ENCODE results near the gene TDRD9.

The TDRD9 gene

GRCh38 chr14:104049576-104050240 lies 121.5 kb downstream of the TDRD9 start:
- H3K14ac ChIP-seq (ENCODE audit: low read length): no peak overlapping the region
- no peak overlapping the region for H3K27ac ChIP-seq (ENCODE audit: low read depth, low read length)
- no peak overlapping the region for H3K4me3 ChIP-seq (ENCODE audit: low read depth, low read length)
- no peak overlapping the region for H4K12ac ChIP-seq (ENCODE audit: low read depth, low read length)
- no peak overlapping the region for H2AFZ ChIP-seq (ENCODE audit: insufficient read depth, low read length, poor library complexity)
- DNase-seq: no peak
- peaks cover 2% of the 10 kb centered on the region for H3K9me3 ChIP-seq (ENCODE audit: insufficient read depth, low read depth, low read length)
- no peaks in the 10 kb centered on the region for H3K79me1 ChIP-seq (ENCODE audit: low read length)
- no peak overlapping the region for H2BK120ac ChIP-seq (ENCODE audit: insufficient read depth, low read length, poor library complexity)
- WGBS (ENCODE audit: extremely low coverage, insufficient coverage, insufficient read length): no CpG with 5 or more reads among the region's 9 CpGs
- peaks cover 0 to 3% of the 10 kb centered on the region in 2 experiments for H3K4me1 ChIP-seq (ENCODE audit: control insufficient read depth in 1 of 2, insufficient read depth in 2 of 2, low read length in 2 of 2)
- H3K18ac ChIP-seq (ENCODE audit: low read length): no peak overlapping the region
- no peak overlapping the region for H3K4ac ChIP-seq (ENCODE audit: low read depth, low read length)
- H3K9ac ChIP-seq (ENCODE audit: low read length): no peak overlapping the region
- H3K79me2 ChIP-seq (ENCODE audit: control insufficient read depth, insufficient read depth, low read length, poor library complexity): no peaks in the 10 kb centered on the region
- H2BK12ac ChIP-seq (ENCODE audit: low read length): no peak overlapping the region
- no peak overlapping the region for H2AK5ac ChIP-seq (ENCODE audit: low read length)
- no peaks in the 10 kb centered on the region for H3K27me3 ChIP-seq (ENCODE audit: insufficient read depth, low read length)
- no peak overlapping the region for H2BK5ac ChIP-seq (ENCODE audit: low read depth, low read length, poor library complexity)
- H4K8ac ChIP-seq (ENCODE audit: low read depth, low read length): no peak overlapping the region
- H4K91ac ChIP-seq (ENCODE audit: low read depth, low read length): no peak overlapping the region
- H3K36me3 ChIP-seq (ENCODE audit: control insufficient read depth in 1 of 2, insufficient read depth in 2 of 2, low read length in 2 of 2): no peaks in the 10 kb centered on the region
- H3K4me2 ChIP-seq (ENCODE audit: low read length): no peak overlapping the region
- H3K23ac ChIP-seq (ENCODE audit: low read length): no peak overlapping the region

GRCh38 chr14:104051092-104051813 lies 123.0 kb downstream of the TDRD9 start:
- no peak overlapping the region for H4K91ac ChIP-seq (ENCODE audit: low read depth, low read length)

GRCh38 chr14:104054222-104054905 lies 126.1 kb downstream of the TDRD9 start:
- no peaks in the 10 kb centered on the region for H3K27me3 ChIP-seq (ENCODE audit: insufficient read depth, low read length)
- no peak overlapping the region for H3K4me2 ChIP-seq (ENCODE audit: low read length)
- no peak overlapping the region for H3K4ac ChIP-seq (ENCODE audit: low read depth, low read length)
- H3K23ac ChIP-seq (ENCODE audit: low read length): no peak overlapping the region
- DNase-seq: no peak
- no peak overlapping the region for H2BK12ac ChIP-seq (ENCODE audit: low read length)
- H4K8ac ChIP-seq (ENCODE audit: low read depth, low read length): no peak overlapping the region
- H4K12ac ChIP-seq (ENCODE audit: low read depth, low read length): no peak overlapping the region
- no peak overlapping the region for H2BK5ac ChIP-seq (ENCODE audit: low read depth, low read length, poor library complexity)
- WGBS (ENCODE audit: extremely low coverage, insufficient coverage, insufficient read length): no CpG with 5 or more reads among the region's 16 CpGs
- no peaks in the 10 kb centered on the region for H3K79me1 ChIP-seq (ENCODE audit: low read length)
- H2AFZ ChIP-seq (ENCODE audit: insufficient read depth, low read length, poor library complexity): no peak overlapping the region
- no peak overlapping the region for H2BK120ac ChIP-seq (ENCODE audit: insufficient read depth, low read length, poor library complexity)
- no peak overlapping the region for H4K91ac ChIP-seq (ENCODE audit: low read depth, low read length)
- peaks cover 0 to 3% of the 10 kb centered on the region in 2 experiments for H3K4me1 ChIP-seq (ENCODE audit: control insufficient read depth in 1 of 2, insufficient read depth in 2 of 2, low read length in 2 of 2)
- no peak overlapping the region for H2AK5ac ChIP-seq (ENCODE audit: low read length)
- H3K4me3 ChIP-seq (ENCODE audit: low read depth, low read length): no peak overlapping the region
- no peak overlapping the region for H3K18ac ChIP-seq (ENCODE audit: low read length)
- H3K27ac ChIP-seq (ENCODE audit: low read depth, low read length): no peak overlapping the region
- no peaks in the 10 kb centered on the region for H3K79me2 ChIP-seq (ENCODE audit: control insufficient read depth, insufficient read depth, low read length, poor library complexity)
- H3K9ac ChIP-seq (ENCODE audit: low read length): no peak overlapping the region
- peaks cover 2% of the 10 kb centered on the region for H3K9me3 ChIP-seq (ENCODE audit: insufficient read depth, low read depth, low read length)
- H3K36me3 ChIP-seq (ENCODE audit: control insufficient read depth in 1 of 2, insufficient read depth in 2 of 2, low read length in 2 of 2): no peaks in the 10 kb centered on the region
- no peak overlapping the region for H3K14ac ChIP-seq (ENCODE audit: low read length)

More at GRCh38 chr14:104051092-104051813, 123.0 kb downstream of the TDRD9 start:
- Histone ChIP-seq H3K79me2 (ENCODE audit: control insufficient read depth, insufficient read depth, low read length, poor library complexity) (no peaks in the 10 kb centered on the region), H3K4me1 (ENCODE audit: control insufficient read depth in 1 of 2, insufficient read depth in 2 of 2, low read length in 2 of 2) (peaks cover 0 to 3% of the 10 kb centered on the region in 2 experiments), H3K9ac (ENCODE audit: low read length) (no peak overlapping the region), H3K9me3 (ENCODE audit: insufficient read depth, low read depth, low read length) (peaks cover 2% of the 10 kb centered on the region), H2BK12ac (ENCODE audit: low read length) (no peak overlapping the region), H3K14ac (ENCODE audit: low read length) (no peak overlapping the region), H3K27me3 (ENCODE audit: insufficient read depth, low read length) (no peaks in the 10 kb centered on the region), H3K4me2 (ENCODE audit: low read length) (no peak overlapping the region), H3K4me3 (ENCODE audit: low read depth, low read length) (no peak overlapping the region), H3K18ac (ENCODE audit: low read length) (no peak overlapping the region), H2AFZ (ENCODE audit: insufficient read depth, low read length, poor library complexity) (no peak overlapping the region), H4K8ac (ENCODE audit: low read depth, low read length) (no peak overlapping the region), H3K27ac (ENCODE audit: low read depth, low read length) (no peak overlapping the region), H4K12ac (ENCODE audit: low read depth, low read length) (no peak overlapping the region), H3K23ac (ENCODE audit: low read length) (no peak overlapping the region), H3K36me3 (ENCODE audit: control insufficient read depth in 1 of 2, insufficient read depth in 2 of 2, low read length in 2 of 2) (no peaks in the 10 kb centered on the region), H2AK5ac (ENCODE audit: low read length) (no peak overlapping the region), H2BK120ac (ENCODE audit: insufficient read depth, low read length, poor library complexity) (no peak overlapping the region), H3K79me1 (ENCODE audit: low read length) (no peaks in the 10 kb centered on the region), H3K4ac (ENCODE audit: low read depth, low read length) (no peak overlapping the region), H2BK5ac (ENCODE audit: low read depth, low read length, poor library complexity) (no peak overlapping the region)
- WGBS (ENCODE audit: extremely low coverage, insufficient coverage, insufficient read length): no CpG with 5 or more reads among the region's 5 CpGs
- DNase-seq: no peak

- no peak overlapping the region for H3K14ac ChIP-seq (ENCODE audit: low read length)
- H3K9ac ChIP-seq (ENCODE audit: low read length): no peak overlapping the region
- H2BK12ac ChIP-seq (ENCODE audit: low read length): no peak overlapping the region
- no peak overlapping the region for H3K18ac ChIP-seq (ENCODE audit: low read length)
- no peak overlapping the region for H4K12ac ChIP-seq (ENCODE audit: low read depth, low read length)
- H2AK5ac ChIP-seq (ENCODE audit: low read length): no peak overlapping the region
- no peak overlapping the region for H3K4ac ChIP-seq (ENCODE audit: low read depth, low read length)
- no peaks in the 10 kb centered on the region for H3K4me1 ChIP-seq (ENCODE audit: control insufficient read depth in 1 of 2, insufficient read depth in 2 of 2, low read length in 2 of 2)
- no peaks in the 10 kb centered on the region for H3K79me1 ChIP-seq (ENCODE audit: low read length)
- H3K4me3 ChIP-seq (ENCODE audit: low read depth, low read length): no peak overlapping the region
- no peak overlapping the region for H2AFZ ChIP-seq (ENCODE audit: insufficient read depth, low read length, poor library complexity)
- no peak overlapping the region for H2BK120ac ChIP-seq (ENCODE audit: insufficient read depth, low read length, poor library complexity)
- H3K79me2 ChIP-seq (ENCODE audit: control insufficient read depth, insufficient read depth, low read length, poor library complexity): no peaks in the 10 kb centered on the region
- H3K4me2 ChIP-seq (ENCODE audit: low read length): no peak overlapping the region
- no peak for DNase-seq
- H4K91ac ChIP-seq (ENCODE audit: low read depth, low read length): no peak overlapping the region
- no peak overlapping the region for H3K27ac ChIP-seq (ENCODE audit: low read depth, low read length)
- no peaks in the 10 kb centered on the region for H3K27me3 ChIP-seq (ENCODE audit: insufficient read depth, low read length)
- no peaks in the 10 kb centered on the region for H3K36me3 ChIP-seq (ENCODE audit: control insufficient read depth in 1 of 2, insufficient read depth in 2 of 2, low read length in 2 of 2)
- no peak overlapping the region for H2BK5ac ChIP-seq (ENCODE audit: low read depth, low read length, poor library complexity)
- peaks cover 8% of the 10 kb centered on the region for H3K9me3 ChIP-seq (ENCODE audit: insufficient read depth, low read depth, low read length)
- H3K23ac ChIP-seq (ENCODE audit: low read length): no peak overlapping the region
- no CpG with 5 or more reads among the region's 1 CpG for WGBS (ENCODE audit: extremely low coverage, insufficient coverage, insufficient read length)
- H4K8ac ChIP-seq (ENCODE audit: low read depth, low read length): no peak overlapping the region
These were observed 134.0 kb downstream of the TDRD9 start for GRCh38 chr14:104062281-104062680.

Measured in trophoblast cell (in vitro differentiated cells and primary cell).